ENCODE measurements around the gene RNF7. TPM values are rescaled to one million over a fixed set of nuclear protein-coding genes. Genes with fewer than 3 reads are reported as not detected.

RNF7 gene
- total and polyA plus RNA-seq, 9 of the 15 experiments (the other 6 are each of a cell fraction or from before 2014, with no cell fraction given): 38.8 to 133 (median 80.5) TPM

DNA sequence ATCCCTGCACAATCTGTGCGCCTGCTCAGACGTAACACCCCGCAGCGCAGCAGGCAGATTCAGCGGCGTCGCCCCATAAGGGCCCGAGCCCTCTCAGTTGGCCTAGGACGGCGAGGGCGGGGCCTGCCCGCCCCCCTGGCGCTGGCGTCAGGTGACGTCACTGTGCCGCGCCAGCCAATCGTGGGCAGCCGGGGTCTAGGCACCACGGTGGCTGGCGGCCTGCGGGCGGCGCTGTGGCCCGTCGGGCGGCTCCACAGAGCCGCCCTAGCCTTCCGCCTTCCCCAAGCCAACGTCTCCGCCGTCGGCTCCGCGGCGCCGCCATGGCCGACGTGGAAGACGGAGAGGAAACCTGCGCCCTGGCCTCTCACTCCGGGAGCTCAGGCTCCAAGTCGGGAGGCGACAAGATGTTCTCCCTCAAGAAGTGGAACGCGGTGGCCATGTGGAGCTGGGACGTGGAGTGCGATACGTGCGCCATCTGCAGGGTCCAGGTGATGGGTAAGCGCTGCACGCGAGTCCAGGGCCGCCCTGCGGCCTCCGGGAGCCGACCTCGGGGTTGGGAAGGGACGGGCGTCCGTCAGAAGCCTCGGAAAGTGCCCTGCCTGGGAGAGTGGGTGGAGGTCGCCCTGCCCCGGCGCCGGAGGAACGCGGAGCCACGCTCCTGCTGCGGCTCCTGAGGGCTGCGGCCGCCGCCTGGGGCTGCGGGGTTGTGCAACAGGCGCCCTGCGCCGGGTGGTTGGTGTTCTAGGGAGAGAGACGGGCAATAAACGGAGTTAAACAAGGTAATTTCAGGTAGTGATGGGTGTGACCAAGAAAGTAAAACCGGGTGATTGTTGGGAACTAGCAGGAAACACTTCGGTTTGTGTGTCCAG lies at the start of gene RNF7 (continued):
- peak; percentile 98 for TF ChIP-seq POLR2G (IDR thresholded peaks at IDR 0.05; ENCODE audit: low read depth, low read length)
- no peak for TF ChIP-seq ZNF174 (CRISPR knock-in tag; IDR thresholded peaks at IDR 0.05)
- TF ChIP-seq, protein P1, sequence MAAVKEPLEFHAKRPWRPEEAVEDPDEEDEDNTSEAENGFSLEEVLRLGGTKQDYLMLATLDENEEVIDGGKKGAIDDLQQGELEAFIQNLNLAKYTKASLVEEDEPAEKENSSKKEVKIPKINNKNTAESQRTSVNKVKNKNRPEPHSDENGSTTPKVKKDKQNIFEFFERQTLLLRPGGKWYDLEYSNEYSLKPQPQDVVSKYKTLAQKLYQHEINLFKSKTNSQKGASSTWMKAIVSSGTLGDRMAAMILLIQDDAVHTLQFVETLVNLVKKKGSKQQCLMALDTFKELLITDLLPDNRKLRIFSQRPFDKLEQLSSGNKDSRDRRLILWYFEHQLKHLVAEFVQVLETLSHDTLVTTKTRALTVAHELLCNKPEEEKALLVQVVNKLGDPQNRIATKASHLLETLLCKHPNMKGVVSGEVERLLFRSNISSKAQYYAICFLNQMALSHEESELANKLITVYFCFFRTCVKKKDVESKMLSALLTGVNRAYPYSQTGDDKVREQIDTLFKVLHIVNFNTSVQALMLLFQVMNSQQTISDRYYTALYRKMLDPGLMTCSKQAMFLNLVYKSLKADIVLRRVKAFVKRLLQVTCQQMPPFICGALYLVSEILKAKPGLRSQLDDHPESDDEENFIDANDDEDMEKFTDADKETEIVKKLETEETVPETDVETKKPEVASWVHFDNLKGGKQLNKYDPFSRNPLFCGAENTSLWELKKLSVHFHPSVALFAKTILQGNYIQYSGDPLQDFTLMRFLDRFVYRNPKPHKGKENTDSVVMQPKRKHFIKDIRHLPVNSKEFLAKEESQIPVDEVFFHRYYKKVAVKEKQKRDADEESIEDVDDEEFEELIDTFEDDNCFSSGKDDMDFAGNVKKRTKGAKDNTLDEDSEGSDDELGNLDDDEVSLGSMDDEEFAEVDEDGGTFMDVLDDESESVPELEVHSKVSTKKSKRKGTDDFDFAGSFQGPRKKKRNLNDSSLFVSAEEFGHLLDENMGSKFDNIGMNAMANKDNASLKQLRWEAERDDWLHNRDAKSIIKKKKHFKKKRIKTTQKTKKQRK (IDR thresholded peaks at IDR 0.05; ENCODE audit: borderline replicate concordance, low read depth, low read length): no peak
- peak; percentile 87 for TF ChIP-seq C11orf30 (IDR thresholded peaks at IDR 0.05; ENCODE audit: low read depth)
- TF ChIP-seq, protein P2, sequence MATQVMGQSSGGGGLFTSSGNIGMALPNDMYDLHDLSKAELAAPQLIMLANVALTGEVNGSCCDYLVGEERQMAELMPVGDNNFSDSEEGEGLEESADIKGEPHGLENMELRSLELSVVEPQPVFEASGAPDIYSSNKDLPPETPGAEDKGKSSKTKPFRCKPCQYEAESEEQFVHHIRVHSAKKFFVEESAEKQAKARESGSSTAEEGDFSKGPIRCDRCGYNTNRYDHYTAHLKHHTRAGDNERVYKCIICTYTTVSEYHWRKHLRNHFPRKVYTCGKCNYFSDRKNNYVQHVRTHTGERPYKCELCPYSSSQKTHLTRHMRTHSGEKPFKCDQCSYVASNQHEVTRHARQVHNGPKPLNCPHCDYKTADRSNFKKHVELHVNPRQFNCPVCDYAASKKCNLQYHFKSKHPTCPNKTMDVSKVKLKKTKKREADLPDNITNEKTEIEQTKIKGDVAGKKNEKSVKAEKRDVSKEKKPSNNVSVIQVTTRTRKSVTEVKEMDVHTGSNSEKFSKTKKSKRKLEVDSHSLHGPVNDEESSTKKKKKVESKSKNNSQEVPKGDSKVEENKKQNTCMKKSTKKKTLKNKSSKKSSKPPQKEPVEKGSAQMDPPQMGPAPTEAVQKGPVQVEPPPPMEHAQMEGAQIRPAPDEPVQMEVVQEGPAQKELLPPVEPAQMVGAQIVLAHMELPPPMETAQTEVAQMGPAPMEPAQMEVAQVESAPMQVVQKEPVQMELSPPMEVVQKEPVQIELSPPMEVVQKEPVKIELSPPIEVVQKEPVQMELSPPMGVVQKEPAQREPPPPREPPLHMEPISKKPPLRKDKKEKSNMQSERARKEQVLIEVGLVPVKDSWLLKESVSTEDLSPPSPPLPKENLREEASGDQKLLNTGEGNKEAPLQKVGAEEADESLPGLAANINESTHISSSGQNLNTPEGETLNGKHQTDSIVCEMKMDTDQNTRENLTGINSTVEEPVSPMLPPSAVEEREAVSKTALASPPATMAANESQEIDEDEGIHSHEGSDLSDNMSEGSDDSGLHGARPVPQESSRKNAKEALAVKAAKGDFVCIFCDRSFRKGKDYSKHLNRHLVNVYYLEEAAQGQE (IDR thresholded peaks at IDR 0.05; ENCODE audit: borderline replicate concordance): peak; percentile 74
- TF ChIP-seq, protein P2 (CRISPR knock-in tag; IDR thresholded peaks at IDR 0.05; ENCODE audit: low read depth): peak; percentile 69; the same call in 1 of the 2 replicates
- TF ChIP-seq, protein P3, sequence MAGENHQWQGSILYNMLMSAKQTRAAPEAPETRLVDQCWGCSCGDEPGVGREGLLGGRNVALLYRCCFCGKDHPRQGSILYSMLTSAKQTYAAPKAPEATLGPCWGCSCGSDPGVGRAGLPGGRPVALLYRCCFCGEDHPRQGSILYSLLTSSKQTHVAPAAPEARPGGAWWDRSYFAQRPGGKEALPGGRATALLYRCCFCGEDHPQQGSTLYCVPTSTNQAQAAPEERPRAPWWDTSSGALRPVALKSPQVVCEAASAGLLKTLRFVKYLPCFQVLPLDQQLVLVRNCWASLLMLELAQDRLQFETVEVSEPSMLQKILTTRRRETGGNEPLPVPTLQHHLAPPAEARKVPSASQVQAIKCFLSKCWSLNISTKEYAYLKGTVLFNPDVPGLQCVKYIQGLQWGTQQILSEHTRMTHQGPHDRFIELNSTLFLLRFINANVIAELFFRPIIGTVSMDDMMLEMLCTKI (IDR thresholded peaks at IDR 0.05; ENCODE audit: partially characterized antibody): no peak
- TF ChIP-seq SMAD2 (IDR thresholded peaks at IDR 0.05; ENCODE audit: low read depth, low read length): no peak
- no peak for TF ChIP-seq GTF2B (IDR thresholded peaks at IDR 0.05; ENCODE audit: extremely low read depth, insufficient read length)
- TF ChIP-seq HDAC3 (IDR thresholded peaks at IDR 0.05; ENCODE audit: borderline replicate concordance, partially characterized antibody): no peak
- TF ChIP-seq HNRNPUL1 (IDR thresholded peaks at IDR 0.05; ENCODE audit: low read length): no peak
- TF ChIP-seq ZNF140 (CRISPR knock-in tag; IDR thresholded peaks at IDR 0.05): no peak
- no peak for TF ChIP-seq ZSCAN29 (IDR thresholded peaks at IDR 0.05)
- TF ChIP-seq HNRNPL (IDR thresholded peaks at IDR 0.05; ENCODE audit: low read depth, low read length): peak; percentile 51; the same call in 1 of the 2 replicates

Measured in K562 (cell line).